Renal cortical epithelial cell (primary cell): ENCODE data around the gene RUSC1. TPM values are rescaled to one million over a fixed set of nuclear protein-coding genes. Genes with fewer than 3 reads are reported as not detected.

Experiments used
- total RNA-seq: library from RNA; depleted of rRNA; stranded (reverse); fragments of >200 nt; gene quantifications from 2 replicates; pipeline ENCODE4 v1.2.3, GENCODE V29; 2014

Gene RUSC1
- total RNA-seq, 1 donor from 2014 or later, result 26.2 TPM

Other genes with a start within 250 kb of the RUSC1 start
- 1.4 and 2.4 TPM in 2 replicates for gene EFNA3, start 242.1 kb upstream of the RUSC1 start, total RNA-seq
- gene EFNA1, start 193.0 kb upstream of the RUSC1 start, total RNA-seq, result 68.3 and 80.4 TPM in 2 replicates
- 16.7 and 63.0 TPM in 2 replicates for gene SLC50A1, start 185.0 kb upstream of the RUSC1 start, total RNA-seq
- 12.7 and 30.9 TPM in 2 replicates for gene DPM3, start 180.4 kb upstream of the RUSC1 start, total RNA-seq
- gene KRTCAP2, start 147.6 kb upstream of the RUSC1 start, total RNA-seq, result 65.4 and 102 TPM in 2 replicates
- gene TRIM46, start 147.0 kb upstream of the RUSC1 start, total RNA-seq, result 2.6 and 5.9 TPM in 2 replicates
- 21.7 and 52.9 TPM in 2 replicates for gene THBS3, start 113.0 kb upstream of the RUSC1 start, total RNA-seq
- 36.8 and 72.8 TPM in 2 replicates for gene MTX1, start 112.2 kb upstream of the RUSC1 start, total RNA-seq
- 5.6 and 10.2 TPM in 2 replicates for gene ENTREP3, start 65.4 kb upstream of the RUSC1 start, total RNA-seq
- 23.6 and 42.1 TPM in 2 replicates for gene SCAMP3, start 58.5 kb upstream of the RUSC1 start, total RNA-seq
- gene CLK2, start 47.4 kb upstream of the RUSC1 start, total RNA-seq, result 12.0 and 33.1 TPM in 2 replicates
- 1.0 and 1.7 TPM in 2 replicates for gene HCN3, start 43.4 kb upstream of the RUSC1 start, total RNA-seq
- gene PKLR, start 19.5 kb upstream of the RUSC1 start, total RNA-seq, result 0.05 TPM in 1 of 2 replicates, not detected in the other
- gene FDPS, start 12.0 kb upstream of the RUSC1 start, total RNA-seq, result 89.4 and 499 TPM in 2 replicates
- gene ASH1L, start 241.9 kb downstream of the RUSC1 start, total RNA-seq, result 12.5 and 50.2 TPM in 2 replicates